ENCODE data around the gene SEC61G.

SEC61G gene

GRCh38 chr7:54757711-54758110 is 1.3 kb downstream of the SEC61G start:
- DNase-seq = no peak

GRCh38 chr7:54749200-54749599 is 9.8 kb downstream of the SEC61G start:
- no peak for DNase-seq

- no peak for DNase-seq
These were observed 11.8 kb downstream of the SEC61G start for GRCh38 chr7:54747234-54747633.

GRCh38 chr7:54743580-54743979 is 15.4 kb downstream of the SEC61G start:
- no peak for DNase-seq

- no peak for DNase-seq
These were observed 20.3 kb downstream of the SEC61G start for GRCh38 chr7:54738737-54739136.

- DNase-seq = no peak
These were observed 29.9 kb downstream of the SEC61G start for GRCh38 chr7:54729107-54729506.

- no peak for DNase-seq
These were observed 30.6 kb downstream of the SEC61G start for GRCh38 chr7:54728411-54728810.

- DNase-seq = no peak
These were observed 33.8 kb downstream of the SEC61G start for GRCh38 chr7:54725255-54725654.

- no peak for DNase-seq
These were observed 36.5 kb downstream of the SEC61G start for GRCh38 chr7:54722502-54722901.

- no peak for DNase-seq
These were observed 37.0 kb downstream of the SEC61G start for GRCh38 chr7:54722026-54722425.

GRCh38 chr7:54719974-54720373 is 39.0 kb downstream of the SEC61G start:
- DNase-seq = no peak

- DNase-seq = no peak
These were observed 39.6 kb downstream of the SEC61G start for GRCh38 chr7:54719425-54719824.

- no peak for DNase-seq
These were observed 46.2 kb downstream of the SEC61G start for GRCh38 chr7:54712820-54713219.

GRCh38 chr7:54711900-54712595 is 47.0 kb downstream of the SEC61G start:
- no peak for DNase-seq

- DNase-seq = no peak
These were observed 49.7 kb downstream of the SEC61G start for GRCh38 chr7:54709283-54709682.

- DNase-seq = peak; percentile 9
These were observed 53.6 kb downstream of the SEC61G start for GRCh38 chr7:54705436-54705835.

- no peak for DNase-seq
These were observed 54.2 kb downstream of the SEC61G start for GRCh38 chr7:54704851-54705250.

Data from NCI-H1105 treated with DMSO at 0.1 percent for 48 hours (cell line).